Stimulated activated CD4-positive, alpha-beta T cell treated with anti-CD3 and anti-CD28 coated beads, TNF-alpha, amount 100 ng/mL, for 24 hours (primary cell): Measurements from ENCODE around the gene TRIOBP.

Source experiments
- DNase-seq, 3 experiments: peaks; one replicate each; pipeline ENCODE4 v3.0.0-alpha.2; 2020; ENCODE audit warnings: low read depth in 3 of 3

The TRIOBP gene

DNA sequence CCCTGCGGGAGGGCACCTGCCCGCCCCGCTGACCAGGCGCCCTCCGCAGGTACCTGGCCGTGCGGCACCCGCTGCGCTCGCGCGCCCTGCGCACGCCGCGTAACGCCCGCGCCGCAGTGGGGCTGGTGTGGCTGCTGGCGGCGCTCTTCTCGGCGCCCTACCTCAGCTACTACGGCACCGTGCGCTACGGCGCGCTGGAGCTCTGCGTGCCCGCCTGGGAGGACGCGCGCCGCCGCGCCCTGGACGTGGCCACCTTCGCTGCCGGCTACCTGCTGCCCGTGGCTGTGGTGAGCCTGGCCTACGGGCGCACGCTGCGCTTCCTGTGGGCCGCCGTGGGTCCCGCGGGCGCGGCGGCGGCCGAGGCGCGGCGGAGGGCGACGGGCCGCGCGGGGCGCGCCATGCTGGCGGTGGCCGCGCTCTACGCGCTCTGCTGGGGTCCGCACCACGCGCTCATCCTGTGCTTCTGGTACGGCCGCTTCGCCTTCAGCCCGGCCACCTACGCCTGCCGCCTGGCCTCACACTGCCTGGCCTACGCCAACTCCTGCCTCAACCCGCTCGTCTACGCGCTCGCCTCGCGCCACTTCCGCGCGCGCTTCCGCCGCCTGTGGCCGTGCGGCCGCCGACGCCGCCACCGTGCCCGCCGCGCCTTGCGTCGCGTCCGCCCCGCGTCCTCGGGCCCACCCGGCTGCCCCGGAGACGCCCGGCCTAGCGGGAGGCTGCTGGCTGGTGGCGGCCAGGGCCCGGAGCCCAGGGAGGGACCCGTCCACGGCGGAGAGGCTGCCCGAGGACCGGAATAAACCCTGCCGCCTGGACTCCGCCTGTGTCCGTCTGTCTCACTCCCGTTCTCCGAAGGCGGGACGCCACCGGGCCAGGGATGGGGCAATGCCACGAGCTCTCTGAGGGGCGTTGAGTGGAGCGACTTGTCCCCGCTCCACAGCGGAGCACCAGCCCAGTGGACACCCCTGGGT lies 128.1 kb downstream of the TRIOBP start:
- no peak for DNase-seq
